Ovary (tissue), 9 donors: ENCODE results near the gene SELENON. TPM values are rescaled to one million over a fixed set of nuclear protein-coding genes. Genes with fewer than 3 reads are reported as not detected.

Experiments
- DNase-seq, 5 donors: peaks; one replicate each; pipeline ENCODE4 v3.0.0-alpha.2; 2019 to 2020
- H3K27ac ChIP-seq, 2 donors: fragments of 200-600 bp; one replicate each; pipeline versions ENCODE4 v1.5.1 to v1.8.0; 2019 to 2022
- H3K27me3 ChIP-seq: fragments of 200-600 bp; one replicate; pipeline ENCODE4 v1.8.0; 2022
- H3K36me3 ChIP-seq: fragments of 200-600 bp; sonication (generic); one replicate; pipeline ENCODE4 v1.5.1; 2019
- H3K4me1 ChIP-seq: one replicate; pipeline ENCODE4 v1.8.1; 2013; ENCODE audit warnings: mild to moderate bottlenecking, moderate library complexity; ENCODE audit not compliant: insufficient read depth
- H3K4me3 ChIP-seq: fragments of 200-600 bp; sonication (generic); one replicate; pipeline ENCODE4 v1.5.1; 2017
- H3K9me3 ChIP-seq, 2 donors: fragments of 200-600 bp in 1 of 2; sonication (generic) in 1 of 2; one replicate each; pipeline versions ENCODE4 v1.5.1 to v1.8.1; 2013 to 2019; ENCODE audit warnings: mild to moderate bottlenecking in 1 of 2, moderate library complexity in 1 of 2
- CTCF ChIP-seq, 3 donors: fragments of 450-650 bp in 2 of 3; fragments of 200-600 bp in 1 of 3; IDR thresholded peaks; one replicate each; pipeline versions ENCODE4 v1.5.1 to v1.8.0; 2016 to 2022; ENCODE audit warnings: antibody characterized with exemption in 3 of 3, mild to moderate bottlenecking in 1 of 3
- EP300 ChIP-seq: sonication (generic); formaldehyde crosslinking; IDR thresholded peaks from one replicate; pipeline ENCODE4 v1.6.1; 2017; ENCODE audit warnings: antibody characterized with exemption
- POLR2A ChIP-seq: fragments of 450-650 bp; IDR thresholded peaks from one replicate; pipeline ENCODE4 v1.6.1; 2017; ENCODE audit warnings: antibody characterized with exemption, mild to moderate bottlenecking, moderate library complexity
- WGBS, 3 donors: extraction: QIAGEN DNeasy Blood & Tissue Kit in 1 of 3; methylation state at CpG; one replicate each; pipeline versions ENCODE4 v1.1.5 to v1.1.7; 2013 to 2017; 5-methylcytosine and 5-hydroxymethylcytosine counted together
- intact Hi-C, 4 donors: fragments of 100-400 bp; cut with DNase I; formaldehyde crosslinking; loops; one replicate each; pipeline versions ENCODE4 v1.11.0 to v1.15.1; 2022 to 2023
- polyA plus RNA-seq, 2 donors: library from polyadenylated mRNA; stranded (reverse); fragments of 200-250 nt in 1 of 2; fragments of 350-450 nt in 1 of 2; fragmentation: Illumina TruSeq in 1 of 2; extraction: RNeasy Lipid Tissue Mini Kit (QIAGEN cat#74804) in 1 of 2; gene quantifications; one replicate each; pipeline ENCODE4 v1.2.3, GENCODE V29; 2013 to 2014
- total RNA-seq, 7 donors: library from RNA; depleted of rRNA in 2 of 7; stranded (reverse); fragments of >200 nt in 2 of 7; fragmentation: NEBNext Ultra II Directional in 3 of 7; extraction: Animal tissue kit (Norgen Biotek cat#: 25700) in 3 of 7; gene quantifications; one replicate each; pipeline versions ENCODE4 v1.1.0 to v1.2.4, GENCODE V29; 2016 to 2023
- donor health status: DM: no; HTN: no; CAD: no; lungs with moderate emphysema.
- donor health status: DM: no; HTN: no; CAD: no.
- donor health status: Bipolar disorder and iron deficiency.
- donor health status: DM: yes; HTN: yes; CAD: no.
- donor health status: DM: no; HTN: no; CAD: no.
- donor health status: DM: yes; HTN: yes; CAD: no.

SELENON gene
- total and polyA plus RNA-seq, 9 donors, result 13.9 to 139 (median 66.3) TPM

GRCh38 chr1:25808481-25809244, 8.7 kb downstream of the SELENON start:
- H3K4me1 ChIP-seq, result no peaks in the 10 kb centered on the region

GRCh38 chr1:25809283-25809926, 9.4 kb downstream of the SELENON start:
- H3K4me3 ChIP-seq, result no peak overlapping the region
- 59 to 68% (median 67%) methylated on average over 18 of the region's 18 CpGs for WGBS, 3 donors
- no peak for DNase-seq
- intact Hi-C loops, result loop anchor here in 2 of 4 donors (5.0 to 10.0 kb wide), 3 partner anchors 185 to 202 kb away; partner anchors contain the start of genes MAN1C1 (in 1 of the 2) and PAFAH2 (in 1 of the 2)
- H3K27me3 ChIP-seq, result no peaks in the 10 kb centered on the region
- no peak overlapping the region for H3K27ac ChIP-seq
- no peaks in the 10 kb centered on the region for H3K36me3 ChIP-seq
- H3K4me1 ChIP-seq, result no peaks in the 10 kb centered on the region
- H3K9me3 ChIP-seq, result no peaks in the 10 kb centered on the region
- no peak for TF ChIP-seq EP300
- TF ChIP-seq POLR2A, result no peak
- TF ChIP-seq CTCF (IDR thresholded peaks at IDR 0.05), result no peak

More at GRCh38 chr1:25808481-25809244, 8.7 kb downstream of the SELENON start:
- intact Hi-C loops, result loop anchor here in 2 of 4 donors (5.0 to 10.0 kb wide), 3 partner anchors 186 to 201 kb away; partner anchors contain the start of genes MAN1C1 (in 1 of the 2) and PAFAH2 (in 1 of the 2)
- TF ChIP-seq EP300 (no peak), POLR2A (no peak), CTCF (IDR thresholded peaks at IDR 0.05) (no peak)
- peak in 1 of 5 donors; percentile 19 for DNase-seq
- 85 to 88% (median 87%) methylated on average over 34 of the region's 34 CpGs for WGBS, 3 donors
- no peaks in the 10 kb centered on the region for H3K9me3 ChIP-seq
- no peak overlapping the region for H3K4me3 ChIP-seq
- H3K27me3 ChIP-seq, result no peaks in the 10 kb centered on the region
- no peaks in the 10 kb centered on the region for H3K36me3 ChIP-seq
- H3K27ac ChIP-seq, result no peak overlapping the region

- no peak overlapping the region for H3K4me3 ChIP-seq
- no peaks in the 10 kb centered on the region for H3K4me1 ChIP-seq
- intact Hi-C loops, result loop anchor here in 3 of 4 donors (5.0 to 10.0 kb wide), 4 partner anchors 185 to 568 kb away; partner anchors contain the start of genes MAN1C1 (in 1 of the 3) and PAFAH2 (in 1 of the 3)
- WGBS, 3 donors, result 82 to 92% (median 85%) methylated on average over 7 of the region's 7 CpGs
- no peak for DNase-seq
- H3K27me3 ChIP-seq, result no peaks in the 10 kb centered on the region
- no peak overlapping the region for H3K27ac ChIP-seq
- TF ChIP-seq EP300, result no peak
- no peak for TF ChIP-seq POLR2A
- TF ChIP-seq CTCF (IDR thresholded peaks at IDR 0.05), result no peak
- no peaks in the 10 kb centered on the region for H3K9me3 ChIP-seq
- no peaks in the 10 kb centered on the region for H3K36me3 ChIP-seq
Observed at GRCh38 chr1:25809929-25810328, 9.9 kb downstream of the SELENON start.

- no peak overlapping the region for H3K27ac ChIP-seq
- intact Hi-C loops, result loop anchor here in 1 of 4 donors (5.0 kb wide), 1 partner anchor 568 kb away; no protein-coding TSS in a partner anchor
- peak; percentile 66 to 84 (median 80) for DNase-seq
- no peaks in the 10 kb centered on the region for H3K27me3 ChIP-seq
- no peaks in the 10 kb centered on the region for H3K4me1 ChIP-seq
- no peak overlapping the region for H3K4me3 ChIP-seq
- H3K9me3 ChIP-seq, result no peaks in the 10 kb centered on the region
- TF ChIP-seq CTCF (IDR thresholded peaks at IDR 0.05) (peak; percentile 89 to 95 (median 93)), EP300 (no peak), POLR2A (no peak)
- H3K36me3 ChIP-seq, result no peaks in the 10 kb centered on the region
- WGBS, 3 donors, result 32 to 35% (median 33%) methylated on average over 20 to 21 of the region's 21 CpGs
Observed at GRCh38 chr1:25810341-25811299, 10.6 kb downstream of the SELENON start.
